SK-N-SH (cell line): ENCODE results near the gene MAPK8IP3. TPM values are rescaled to one million over a fixed set of nuclear protein-coding genes. Genes with fewer than 3 reads are reported as not detected.

Experiments used
- CTCF ChIA-PET: fragments of 300-600, 350-600 bp; formaldehyde crosslinking; extraction: SDS; loops from one replicate; lab custom pipeline; 2021; lab: Yijun Ruan, JAX
- POLR2A ChIA-PET: fragments of 350-600 bp; sonication (Branson Sonifier 250); formaldehyde crosslinking; extraction: SDS; loops from one replicate; lab custom pipeline; 2020; ENCODE audit warnings: antibody characterized with exemption, inconsistent platforms; lab: Yijun Ruan, JAX
- DNase-seq: peaks from one replicate; pipeline ENCODE4 v3.0.0; 2012
- H2AFZ ChIP-seq: fragments of 200-600 bp; sonication (generic); 2 replicates; pipeline ENCODE4 v1.8.1; 2016; ENCODE audit warnings: antibody characterized with exemption, mild to moderate bottlenecking, low read depth
- H3F3A ChIP-seq: fragments of 200-600 bp; sonication (generic); replicated peaks from 2 replicates; pipeline ENCODE3; 2016; ENCODE audit warnings: antibody characterized with exemption, mild to moderate bottlenecking; ENCODE audit not compliant: insufficient read depth
- H3K27ac ChIP-seq, 2 experiments: fragments of 200-500 bp in 1 of 2; fragments of 200-600 bp in 1 of 2; sonication (Bioruptor generic) in 1 of 2; sonication (generic), shearing (Covaris generic) in 1 of 2; 2 replicates each; pipeline versions ENCODE4 v1.5.1 to v1.6.1; 2014 to 2016; ENCODE audit warnings: low read depth in 2 of 2, inconsistent platforms in 1 of 2, low read length in 1 of 2, mild to moderate bottlenecking in 1 of 2, mixed read lengths in 1 of 2
- H3K27me3 ChIP-seq: fragments of 200-600 bp; sonication (generic), shearing (Covaris generic); 2 replicates; pipeline ENCODE4 v1.6.1; 2016; ENCODE audit warnings: mixed run types; ENCODE audit not compliant: insufficient read depth
- H3K36me3 ChIP-seq, 2 experiments: fragments of 200-500 bp in 1 of 2; fragments of 200-600 bp in 1 of 2; sonication (Bioruptor generic) in 1 of 2; sonication (generic) in 1 of 2; replicated peaks in 1 of 2; 2 replicates each; pipeline versions ENCODE3 to v1.5.1; 2014 to 2016; ENCODE audit warnings: low read length in 1 of 2, mild to moderate bottlenecking in 1 of 2; ENCODE audit not compliant: insufficient read depth in 2 of 2, control insufficient read depth in 1 of 2
- H3K4me1 ChIP-seq, 2 experiments: fragments of 200-500 bp in 1 of 2; fragments of 200-600 bp in 1 of 2; sonication (Bioruptor generic) in 1 of 2; sonication (generic), shearing (Covaris generic) in 1 of 2; 2 replicates each; pipeline versions ENCODE4 v1.5.1 to v1.6.1; 2014 to 2016; ENCODE audit warnings: low read depth in 1 of 2, low read length in 1 of 2, mixed run types in 1 of 2; ENCODE audit not compliant: insufficient read depth in 2 of 2, control insufficient read depth in 1 of 2
- H3K4me2 ChIP-seq: fragments of 200-600 bp; sonication (generic), shearing (Covaris generic); 2 replicates; pipeline ENCODE4 v1.6.1; 2017; ENCODE audit warnings: mixed run types
- H3K4me3 ChIP-seq, 2 experiments: fragments of 200-500 bp in 1 of 2; fragments of 200-600 bp in 1 of 2; sonication (Bioruptor generic) in 1 of 2; sonication (generic), shearing (Covaris generic) in 1 of 2; 2 replicates each; pipeline versions ENCODE4 v1.5.1 to v1.8.1; 2014 to 2016; ENCODE audit warnings: low read depth in 2 of 2, inconsistent platforms in 1 of 2, low read length in 1 of 2, mild to moderate bottlenecking in 1 of 2, mixed read lengths in 1 of 2, moderate library complexity in 1 of 2
- H3K79me2 ChIP-seq: fragments of 200-600 bp; sonication (generic); 2 replicates; pipeline ENCODE4 v1.8.1; 2017; ENCODE audit warnings: mild to moderate bottlenecking; ENCODE audit not compliant: insufficient read depth
- H3K9ac ChIP-seq: fragments of 200-600 bp; sonication (generic); 2 replicates; pipeline ENCODE4 v1.6.1; 2017; ENCODE audit warnings: mixed run types
- H3K9me2 ChIP-seq: fragments of 200-600 bp; sonication (generic); 2 replicates; pipeline ENCODE4 v1.6.1; 2017; ENCODE audit warnings: mixed run types
- H3K9me3 ChIP-seq: fragments of 200-600 bp; sonication (generic); 2 replicates; pipeline ENCODE4 v1.6.1; 2017; ENCODE audit warnings: mixed run types, mild to moderate bottlenecking, moderate library complexity
- H4K20me1 ChIP-seq: fragments of 200-600 bp; sonication (generic); 2 replicates; pipeline ENCODE4 v1.6.1; 2017; ENCODE audit warnings: mild to moderate bottlenecking, mixed run types; ENCODE audit not compliant: insufficient read depth
- CTCF ChIP-seq: fragments of 200-600 bp; sonication (generic); IDR thresholded peaks from 2 replicates; pipeline ENCODE4 v1.6.1; 2017; ENCODE audit warnings: antibody characterized with exemption, mild to moderate bottlenecking, moderate library complexity
- FOXJ3 ChIP-seq: sonication (generic); formaldehyde crosslinking; IDR thresholded peaks from 2 replicates; pipeline ENCODE4 v1.5.1; 2020; ENCODE audit warnings: mild to moderate bottlenecking, missing genetic modification reagents
- GATA2 ChIP-seq: sonication (generic); formaldehyde crosslinking; IDR thresholded peaks from 2 replicates; pipeline ENCODE4 v1.5.0; 2020; ENCODE audit warnings: mild to moderate bottlenecking, missing genetic modification reagents
- JUND ChIP-seq: IDR thresholded peaks from 2 replicates; pipeline ENCODE4 v1.4.0; 2012
- MAX ChIP-seq: IDR thresholded peaks from 2 replicates; pipeline ENCODE4 v1.4.0; 2012; ENCODE audit warnings: low read depth
- RCOR1 ChIP-seq: fragments of 150-350 bp; IDR thresholded peaks from 2 replicates; pipeline ENCODE4 v1.6.1; 2017; ENCODE audit warnings: antibody characterized with exemption, low read length
- RXRA ChIP-seq: IDR thresholded peaks from 2 replicates; pipeline ENCODE4 v1.4.0; 2012; ENCODE audit warnings: low read depth, mild to moderate bottlenecking, borderline replicate concordance
- SIN3A ChIP-seq: IDR thresholded peaks from 2 replicates; pipeline ENCODE4 v1.6.1; 2012; ENCODE audit warnings: low read depth, mild to moderate bottlenecking, low read length, moderate library complexity, borderline replicate concordance
- TAF1 ChIP-seq: IDR thresholded peaks from 2 replicates; pipeline ENCODE4 v1.6.1; 2012; ENCODE audit warnings: low read depth, mild to moderate bottlenecking, low read length, moderate library complexity, borderline replicate concordance
- TCF12 ChIP-seq: IDR thresholded peaks from 2 replicates; pipeline ENCODE4 v1.4.0; 2012
- TEAD4 ChIP-seq: IDR thresholded peaks from 2 replicates; pipeline ENCODE4 v1.4.0; 2012; ENCODE audit warnings: mild to moderate bottlenecking, borderline replicate concordance; ENCODE audit not compliant: insufficient read depth
- WGBS: methylation state at CpG from one replicate; pipeline ENCODE4 v1.1.6; 2017; ENCODE audit warnings: low lambda C conversion rate; 5-methylcytosine and 5-hydroxymethylcytosine counted together
- polyA plus RNA-seq, 3 experiments: library from polyadenylated mRNA; depleted of rRNA; stranded (reverse); fragments of >200 nt; gene quantifications; 2 replicates each; pipeline ENCODE4 v1.2.3, GENCODE V29; 2012
- TF ChIP-seq, protein P1 (sequence below): IDR thresholded peaks from 2 replicates; pipeline ENCODE4; 2012
- TF ChIP-seq, protein P2 (sequence below): IDR thresholded peaks from 2 replicates; pipeline ENCODE4 v1.4.0; 2012; ENCODE audit warnings: low read depth, borderline replicate concordance
- TF ChIP-seq, protein P3 (sequence below): fragments of 150-350 bp; IDR thresholded peaks from 2 replicates; pipeline ENCODE4 v1.6.1; 2016; ENCODE audit warnings: mild to moderate bottlenecking, low read depth, low read length
- TF ChIP-seq, protein P4 (sequence below): IDR thresholded peaks from 2 replicates; pipeline ENCODE4 v1.4.0; 2012; ENCODE audit warnings: low read depth, borderline replicate concordance

The MAPK8IP3 gene
- polyA plus RNA-seq, 1 of the 3 experiments (the other 2 are of a cell fraction), result 57.3 TPM

DNA sequence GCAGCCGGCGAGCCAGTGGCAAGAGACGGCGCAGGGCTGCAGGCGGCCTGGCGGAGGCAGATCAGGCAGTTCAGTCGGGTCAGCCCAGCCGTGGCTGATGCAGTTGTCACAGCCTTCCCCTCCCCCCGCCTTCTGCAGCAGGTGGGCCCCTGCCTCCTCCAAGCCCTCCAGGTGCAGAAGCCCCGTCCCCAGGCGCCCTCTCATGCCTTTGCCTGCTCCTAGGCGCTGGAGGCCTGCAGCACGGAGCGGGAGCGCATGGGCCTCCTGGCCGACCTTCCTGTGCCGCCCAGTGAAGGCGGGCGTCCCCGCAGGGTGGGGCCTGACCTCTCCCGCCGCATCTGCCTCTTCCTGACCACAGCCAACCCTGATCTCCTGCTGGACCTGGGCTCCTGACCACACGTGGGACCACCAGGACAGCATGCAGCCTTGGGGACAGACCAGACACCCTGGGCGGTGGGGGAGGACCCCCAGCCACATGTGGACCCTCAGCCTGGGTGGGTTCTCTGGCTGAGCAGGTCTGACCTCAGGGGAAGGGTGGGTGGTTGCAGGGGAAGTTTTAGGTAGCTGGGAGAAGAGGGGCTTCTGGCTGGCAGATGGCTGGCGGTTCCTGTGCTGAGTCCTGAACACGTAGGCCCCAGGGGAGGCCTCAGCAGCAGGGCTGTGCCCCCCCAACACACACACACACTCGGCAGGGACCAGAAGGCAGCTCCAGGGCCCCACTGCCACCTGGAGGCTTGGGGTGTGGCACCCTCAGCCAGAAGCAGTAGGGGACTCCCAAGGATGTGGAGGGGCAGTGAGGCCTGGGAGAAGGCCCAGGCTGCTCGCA is 70.1 kb downstream of the MAPK8IP3 start (continued):
- TF ChIP-seq, protein P1, sequence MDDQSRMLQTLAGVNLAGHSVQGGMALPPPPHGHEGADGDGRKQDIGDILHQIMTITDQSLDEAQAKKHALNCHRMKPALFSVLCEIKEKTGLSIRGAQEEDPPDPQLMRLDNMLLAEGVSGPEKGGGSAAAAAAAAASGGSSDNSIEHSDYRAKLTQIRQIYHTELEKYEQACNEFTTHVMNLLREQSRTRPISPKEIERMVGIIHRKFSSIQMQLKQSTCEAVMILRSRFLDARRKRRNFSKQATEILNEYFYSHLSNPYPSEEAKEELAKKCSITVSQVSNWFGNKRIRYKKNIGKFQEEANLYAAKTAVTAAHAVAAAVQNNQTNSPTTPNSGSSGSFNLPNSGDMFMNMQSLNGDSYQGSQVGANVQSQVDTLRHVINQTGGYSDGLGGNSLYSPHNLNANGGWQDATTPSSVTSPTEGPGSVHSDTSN, result no peak
- TF ChIP-seq, protein P2, sequence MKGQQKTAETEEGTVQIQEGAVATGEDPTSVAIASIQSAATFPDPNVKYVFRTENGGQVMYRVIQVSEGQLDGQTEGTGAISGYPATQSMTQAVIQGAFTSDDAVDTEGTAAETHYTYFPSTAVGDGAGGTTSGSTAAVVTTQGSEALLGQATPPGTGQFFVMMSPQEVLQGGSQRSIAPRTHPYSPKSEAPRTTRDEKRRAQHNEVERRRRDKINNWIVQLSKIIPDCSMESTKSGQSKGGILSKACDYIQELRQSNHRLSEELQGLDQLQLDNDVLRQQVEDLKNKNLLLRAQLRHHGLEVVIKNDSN, result no peak
- TF ChIP-seq CTCF, result no peak
- TF ChIP-seq JUND, result no peak
- no peak for TF ChIP-seq RCOR1

- Histone ChIP-seq H3K9me2 (no peaks in the 10 kb centered on the region), H3K4me2 (no peak overlapping the region), H4K20me1 (peaks cover 13% of the 10 kb centered on the region; the same call in 1 of the 2 replicates), H3F3A (peaks cover 11% of the 10 kb centered on the region), H3K9me3 (no peaks in the 10 kb centered on the region), H2AFZ (no peak overlapping the region), H3K4me1 (peaks cover 0 to 26% of the 10 kb centered on the region in 2 experiments; a peak in 2 of 4 replicates), H3K27me3 (no peaks in the 10 kb centered on the region), H3K9ac (no peak overlapping the region), H3K4me3 (no peak overlapping the region), H3K27ac (no peak overlapping the region), H3K36me3 (peaks cover 3 to 37% of the 10 kb centered on the region in 2 experiments), H3K79me2 (peaks cover 41% of the 10 kb centered on the region)
- ChIA-PET POLR2A (no interaction called here), CTCF (interaction anchor here (1.4 kb wide), 1 partner anchor 12 kb away, joined by 3 read pairs; no protein-coding TSS in a partner anchor)
- no peak for DNase-seq
- 97% methylated on average over 11 of the region's 13 CpGs for WGBS
- TF ChIP-seq SIN3A, result no peak
- TF ChIP-seq CTCF, result no peak
- TF ChIP-seq RXRA, result no peak
- TF ChIP-seq FOXJ3 (CRISPR knock-in tag), result no peak
- TF ChIP-seq, protein P3, sequence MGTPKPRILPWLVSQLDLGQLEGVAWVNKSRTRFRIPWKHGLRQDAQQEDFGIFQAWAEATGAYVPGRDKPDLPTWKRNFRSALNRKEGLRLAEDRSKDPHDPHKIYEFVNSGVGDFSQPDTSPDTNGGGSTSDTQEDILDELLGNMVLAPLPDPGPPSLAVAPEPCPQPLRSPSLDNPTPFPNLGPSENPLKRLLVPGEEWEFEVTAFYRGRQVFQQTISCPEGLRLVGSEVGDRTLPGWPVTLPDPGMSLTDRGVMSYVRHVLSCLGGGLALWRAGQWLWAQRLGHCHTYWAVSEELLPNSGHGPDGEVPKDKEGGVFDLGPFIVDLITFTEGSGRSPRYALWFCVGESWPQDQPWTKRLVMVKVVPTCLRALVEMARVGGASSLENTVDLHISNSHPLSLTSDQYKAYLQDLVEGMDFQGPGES, result no peak
- TF ChIP-seq, protein P1, result no peak
- TF ChIP-seq TCF12, result no peak
- TF ChIP-seq TEAD4, result no peak
- TF ChIP-seq TAF1, result no peak
- TF ChIP-seq, protein P4, sequence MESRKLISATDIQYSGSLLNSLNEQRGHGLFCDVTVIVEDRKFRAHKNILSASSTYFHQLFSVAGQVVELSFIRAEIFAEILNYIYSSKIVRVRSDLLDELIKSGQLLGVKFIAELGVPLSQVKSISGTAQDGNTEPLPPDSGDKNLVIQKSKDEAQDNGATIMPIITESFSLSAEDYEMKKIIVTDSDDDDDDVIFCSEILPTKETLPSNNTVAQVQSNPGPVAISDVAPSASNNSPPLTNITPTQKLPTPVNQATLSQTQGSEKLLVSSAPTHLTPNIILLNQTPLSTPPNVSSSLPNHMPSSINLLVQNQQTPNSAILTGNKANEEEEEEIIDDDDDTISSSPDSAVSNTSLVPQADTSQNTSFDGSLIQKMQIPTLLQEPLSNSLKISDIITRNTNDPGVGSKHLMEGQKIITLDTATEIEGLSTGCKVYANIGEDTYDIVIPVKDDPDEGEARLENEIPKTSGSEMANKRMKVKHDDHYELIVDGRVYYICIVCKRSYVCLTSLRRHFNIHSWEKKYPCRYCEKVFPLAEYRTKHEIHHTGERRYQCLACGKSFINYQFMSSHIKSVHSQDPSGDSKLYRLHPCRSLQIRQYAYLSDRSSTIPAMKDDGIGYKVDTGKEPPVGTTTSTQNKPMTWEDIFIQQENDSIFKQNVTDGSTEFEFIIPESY, result no peak
- no peak for TF ChIP-seq GATA2
- no peak for TF ChIP-seq MAX
- TF ChIP-seq, protein P2, result no peak
Observed at GRCh38 chr16:1776672-1776955, 70.6 kb downstream of the MAPK8IP3 start.
